Body of pancreas (tissue), 4 donors: ENCODE results near the gene SPTSSA. TPM values are rescaled to one million over a fixed set of nuclear protein-coding genes. Genes with fewer than 3 reads are reported as not detected.

Experiments used
- ATAC-seq: fragments of 150-250 bp; one replicate; pipeline ENCODE4 v1.9.1; 2016
- DNase-seq, 4 donors: peaks; one replicate each; pipeline ENCODE4 v3.0.0-alpha.2; 2019
- H3K27ac ChIP-seq, 4 donors: fragments of 200-600 bp; sonication (generic); 1 replicate in 3 of 4; 2 replicates in 1 of 4; pipeline versions ENCODE4 v1.5.1 to v1.6.1; 2016 to 2019; ENCODE audit warnings: mild to moderate bottlenecking in 1 of 4, mixed read lengths in 1 of 4, moderate library complexity in 1 of 4
- H3K27me3 ChIP-seq, 2 donors: fragments of 200-600 bp; sonication (generic); one replicate each; pipeline ENCODE4 v1.6.0; 2016; ENCODE audit warnings: mild to moderate bottlenecking in 1 of 2
- H3K36me3 ChIP-seq, 2 donors: fragments of 200-600 bp; sonication (generic); replicated peaks in 1 of 2; 2 replicates each; pipeline ENCODE4 v1.5.1; 2016; ENCODE audit warnings: low read depth in 2 of 2; ENCODE audit not compliant: insufficient read depth in 1 of 2
- H3K4me1 ChIP-seq: fragments of 200-600 bp; sonication (generic); one replicate; pipeline ENCODE4 v1.6.0; 2016
- H3K4me3 ChIP-seq, 2 donors: fragments of 200-600 bp; sonication (generic); 1 replicate in 1 of 2; 2 replicates in 1 of 2; pipeline ENCODE4 v1.5.1; 2016 to 2019
- H3K9me3 ChIP-seq, 3 donors: fragments of 200-600 bp; sonication (generic); 1 replicate in 2 of 3; 2 replicates in 1 of 3; pipeline ENCODE4 v1.5.1; 2016
- POLR2A ChIP-seq, 3 donors: fragments of 450-650 bp; IDR thresholded peaks; one replicate each; pipeline ENCODE4 v1.6.1; 2016; ENCODE audit warnings: antibody characterized with exemption in 3 of 3, mild to moderate bottlenecking in 2 of 3
- WGBS, 2 donors: methylation state at CpG; one replicate each; pipeline ENCODE4 v1.1.5; 2017; 5-methylcytosine and 5-hydroxymethylcytosine counted together
- intact Hi-C: fragments of 100-400 bp; cut with DNase I; formaldehyde crosslinking; loops from one replicate; pipeline ENCODE4 v1.15.1; 2023
- total RNA-seq, 2 donors: library from RNA; depleted of rRNA; stranded (reverse); fragments of >200 nt; gene quantifications; one replicate each; pipeline ENCODE4 v1.1.0, GENCODE V29; 2016
- TF ChIP-seq, protein P1 (sequence below), 7 experiments: fragments of 450-650 bp in 4 of 7; fragments of 200-600 bp in 3 of 7; sonication (generic) in 3 of 7; IDR thresholded peaks; one replicate each; pipeline ENCODE4 v1.5.1; 2016 to 2019; ENCODE audit warnings: antibody characterized with exemption in 7 of 7

The SPTSSA gene
- total RNA-seq, 2 donors from 2014 or later, result 10.5 to 14.5 TPM

DNA sequence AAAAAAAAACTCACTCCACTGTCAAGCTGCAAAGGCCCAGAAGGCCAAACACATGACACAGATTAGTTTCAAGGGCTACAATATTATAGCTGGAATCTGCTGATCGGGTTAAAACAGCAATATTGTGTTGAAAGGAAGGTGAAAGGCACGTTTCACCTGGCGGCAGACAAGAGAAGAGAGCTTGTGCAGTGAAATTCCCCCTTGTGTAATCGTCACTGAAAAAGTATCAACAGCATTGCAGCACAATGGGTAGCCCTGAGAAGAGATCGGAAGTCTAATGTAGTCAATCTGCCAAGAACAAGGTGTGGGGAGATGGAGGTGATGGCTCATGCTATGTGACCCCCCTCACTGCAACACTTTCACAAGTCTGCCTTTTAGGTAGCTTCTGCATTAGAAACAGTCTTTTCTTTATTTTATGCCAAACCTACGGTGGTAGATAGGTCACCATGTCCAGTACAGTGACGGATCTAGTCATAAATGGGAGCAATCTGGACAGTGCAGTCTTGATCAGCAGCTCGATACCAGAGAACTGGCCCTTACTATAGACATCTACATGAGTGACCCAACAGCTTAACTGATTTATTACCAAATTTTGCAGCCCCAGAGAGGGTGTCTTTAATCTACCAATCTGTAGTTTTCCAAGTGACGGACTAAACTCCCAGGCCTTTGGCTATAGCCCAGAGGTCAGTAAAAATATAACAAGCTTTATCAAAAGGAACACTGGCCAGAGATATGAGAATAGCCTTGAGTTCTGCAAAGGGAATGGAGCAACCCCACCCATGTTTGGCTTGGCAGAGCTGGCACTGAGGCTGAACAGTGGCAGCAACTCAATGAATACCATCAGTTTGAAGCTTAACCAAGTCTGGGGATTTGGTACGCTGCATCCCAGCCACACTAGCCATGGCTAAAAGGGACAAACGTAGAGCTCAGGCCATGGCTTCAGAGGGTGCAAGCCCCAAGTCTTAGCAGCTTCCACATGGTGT, 35.4 kb downstream of the SPTSSA start:
- 42 to 44% methylated on average over 11 of the region's 11 CpGs for WGBS, 2 donors
- H3K36me3 ChIP-seq, result no peaks in the 10 kb centered on the region
- intact Hi-C loops, result no loop called here
- ATAC-seq (peak; percentile 82), DNase-seq (peak; percentile 37 to 65 (median 58))
- no peak overlapping the region for H3K4me3 ChIP-seq
- peaks cover 28% of the 10 kb centered on the region for H3K4me1 ChIP-seq
- H3K27ac ChIP-seq, result peak overlapping the region in 2 of 4 donors; percentile 8 to 55
- TF ChIP-seq, protein P1, sequence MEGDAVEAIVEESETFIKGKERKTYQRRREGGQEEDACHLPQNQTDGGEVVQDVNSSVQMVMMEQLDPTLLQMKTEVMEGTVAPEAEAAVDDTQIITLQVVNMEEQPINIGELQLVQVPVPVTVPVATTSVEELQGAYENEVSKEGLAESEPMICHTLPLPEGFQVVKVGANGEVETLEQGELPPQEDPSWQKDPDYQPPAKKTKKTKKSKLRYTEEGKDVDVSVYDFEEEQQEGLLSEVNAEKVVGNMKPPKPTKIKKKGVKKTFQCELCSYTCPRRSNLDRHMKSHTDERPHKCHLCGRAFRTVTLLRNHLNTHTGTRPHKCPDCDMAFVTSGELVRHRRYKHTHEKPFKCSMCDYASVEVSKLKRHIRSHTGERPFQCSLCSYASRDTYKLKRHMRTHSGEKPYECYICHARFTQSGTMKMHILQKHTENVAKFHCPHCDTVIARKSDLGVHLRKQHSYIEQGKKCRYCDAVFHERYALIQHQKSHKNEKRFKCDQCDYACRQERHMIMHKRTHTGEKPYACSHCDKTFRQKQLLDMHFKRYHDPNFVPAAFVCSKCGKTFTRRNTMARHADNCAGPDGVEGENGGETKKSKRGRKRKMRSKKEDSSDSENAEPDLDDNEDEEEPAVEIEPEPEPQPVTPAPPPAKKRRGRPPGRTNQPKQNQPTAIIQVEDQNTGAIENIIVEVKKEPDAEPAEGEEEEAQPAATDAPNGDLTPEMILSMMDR (IDR thresholded peaks at IDR 0.05), result no peak
- no peak for TF ChIP-seq POLR2A (IDR thresholded peaks at IDR 0.05)
- no peaks in the 10 kb centered on the region for H3K9me3 ChIP-seq
- no peaks in the 10 kb centered on the region for H3K27me3 ChIP-seq

DNA sequence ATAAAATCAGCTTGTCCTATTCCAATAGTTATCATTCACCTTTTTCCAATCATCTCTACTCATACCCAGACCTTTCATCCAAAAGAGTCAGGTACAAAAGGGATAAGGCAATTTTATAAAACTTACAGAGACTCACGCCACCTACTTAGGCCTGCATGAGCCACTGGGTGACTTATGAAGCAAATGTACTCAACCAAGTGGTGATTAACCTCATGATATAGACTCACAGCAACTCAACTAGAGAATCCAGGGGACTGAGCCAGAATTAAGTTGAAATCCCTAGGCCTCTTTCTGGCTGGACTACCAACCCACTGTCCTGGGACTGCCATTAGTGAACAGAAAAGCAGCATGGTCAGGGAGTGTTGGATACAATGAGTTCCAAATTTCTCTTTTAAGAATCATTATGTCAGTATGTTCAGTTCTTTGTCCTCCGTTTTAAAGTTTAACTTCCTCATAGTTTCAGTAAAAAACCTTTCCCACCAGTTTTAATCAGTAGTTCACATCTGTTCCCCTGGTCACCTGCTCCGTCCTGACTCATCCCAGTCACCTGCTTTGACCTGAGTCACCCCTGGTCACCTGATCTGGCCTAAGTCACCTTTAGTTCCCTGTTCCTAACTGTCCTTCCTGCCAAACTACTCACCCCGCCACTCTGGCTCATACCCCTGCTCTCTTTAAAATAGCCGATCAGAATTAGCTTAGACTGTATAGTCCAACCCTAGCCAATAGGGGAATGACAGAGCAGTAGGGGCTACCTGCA, 36.8 kb downstream of the SPTSSA start:
- DNase-seq, result peak; percentile 18 to 44 (median 32)
- H3K4me3 ChIP-seq, result no peak overlapping the region
- ATAC-seq, result peak; percentile 43
- WGBS, 2 donors, result 66 to 81% methylated on average over 5 of the region's 5 CpGs
- intact Hi-C loops, result no loop called here
- peaks cover 28% of the 10 kb centered on the region for H3K4me1 ChIP-seq
- no peaks in the 10 kb centered on the region for H3K9me3 ChIP-seq
- peak overlapping the region in 2 of 4 donors; percentile 44 to 63 for H3K27ac ChIP-seq
- no peaks in the 10 kb centered on the region for H3K36me3 ChIP-seq
- TF ChIP-seq, protein P1 (IDR thresholded peaks at IDR 0.05), result no peak
- no peak for TF ChIP-seq POLR2A (IDR thresholded peaks at IDR 0.05)
- no peaks in the 10 kb centered on the region for H3K27me3 ChIP-seq

DNA sequence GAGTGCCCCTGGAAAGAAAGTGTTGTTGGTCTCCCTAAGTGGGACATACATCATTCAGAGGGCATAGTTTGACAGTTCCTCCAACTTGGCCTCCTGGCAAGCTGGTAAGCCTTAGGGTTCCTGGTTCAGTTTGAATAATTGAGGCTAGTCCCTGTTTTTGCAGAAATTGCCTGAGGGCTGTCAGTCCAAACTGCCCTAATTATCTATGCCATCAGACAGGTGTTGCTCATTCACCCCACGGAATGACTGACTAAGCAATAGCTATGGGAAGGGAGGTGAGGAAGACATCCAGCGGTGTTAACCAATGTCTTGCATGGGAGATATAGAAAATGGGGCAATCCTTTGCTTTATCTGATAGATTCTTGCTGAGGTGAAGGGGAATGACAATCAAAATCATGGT, 37.6 kb downstream of the SPTSSA start:
- H3K4me1 ChIP-seq, result peaks cover 28% of the 10 kb centered on the region
- H3K4me3 ChIP-seq, result no peak overlapping the region
- intact Hi-C loops, result no loop called here
- H3K27me3 ChIP-seq, result no peaks in the 10 kb centered on the region
- DNase-seq (no peak), ATAC-seq (no peak)
- no peaks in the 10 kb centered on the region for H3K9me3 ChIP-seq
- H3K27ac ChIP-seq, result no peak overlapping the region
- no peaks in the 10 kb centered on the region for H3K36me3 ChIP-seq
- no peak for TF ChIP-seq POLR2A (IDR thresholded peaks at IDR 0.05)
- TF ChIP-seq, protein P1 (IDR thresholded peaks at IDR 0.05), result no peak
- 86 to 94% methylated on average over 2 of the region's 2 CpGs for WGBS, 2 donors

DNA sequence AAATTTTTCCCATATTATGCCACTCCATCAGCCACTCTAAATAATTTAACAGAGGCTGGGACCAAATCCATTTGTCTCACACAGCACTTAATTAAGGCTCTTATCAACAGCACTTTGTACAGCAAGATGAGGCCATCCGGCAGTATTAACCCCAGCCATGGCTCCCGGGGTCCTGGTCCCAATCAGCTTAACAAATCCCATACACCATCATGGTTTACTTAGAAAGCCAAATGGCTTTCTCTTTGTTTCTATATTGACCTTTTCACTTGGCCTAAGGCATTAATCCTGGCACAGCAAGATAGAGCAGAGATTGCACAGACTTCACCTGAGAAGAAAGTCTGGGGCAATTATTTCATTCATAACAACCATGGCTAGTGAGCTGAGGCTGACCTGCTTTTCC, 38.6 kb downstream of the SPTSSA start:
- TF ChIP-seq, protein P1 (IDR thresholded peaks at IDR 0.05), result no peak
- no peak for TF ChIP-seq POLR2A (IDR thresholded peaks at IDR 0.05)
- no peaks in the 10 kb centered on the region for H3K9me3 ChIP-seq
- intact Hi-C loops, result no loop called here
- H3K4me1 ChIP-seq, result peaks cover 28% of the 10 kb centered on the region
- DNase-seq (no peak), ATAC-seq (no peak)
- no peaks in the 10 kb centered on the region for H3K36me3 ChIP-seq
- 65 to 83% methylated on average over 2 of the region's 2 CpGs for WGBS, 2 donors
- H3K27ac ChIP-seq, result no peak overlapping the region
- no peak overlapping the region for H3K4me3 ChIP-seq
- H3K27me3 ChIP-seq, result no peaks in the 10 kb centered on the region
